DMS153 treated with DMSO at 0.1 percent for 48 hours (cell line): ENCODE data around the gene AAR2.

Experiments
- DNase-seq: peaks from one replicate; lab custom pipeline; 2025; ENCODE audit not compliant: unreplicated experiment; lab: John Stamatoyannopoulos, UW

The AAR2 gene

DNA sequence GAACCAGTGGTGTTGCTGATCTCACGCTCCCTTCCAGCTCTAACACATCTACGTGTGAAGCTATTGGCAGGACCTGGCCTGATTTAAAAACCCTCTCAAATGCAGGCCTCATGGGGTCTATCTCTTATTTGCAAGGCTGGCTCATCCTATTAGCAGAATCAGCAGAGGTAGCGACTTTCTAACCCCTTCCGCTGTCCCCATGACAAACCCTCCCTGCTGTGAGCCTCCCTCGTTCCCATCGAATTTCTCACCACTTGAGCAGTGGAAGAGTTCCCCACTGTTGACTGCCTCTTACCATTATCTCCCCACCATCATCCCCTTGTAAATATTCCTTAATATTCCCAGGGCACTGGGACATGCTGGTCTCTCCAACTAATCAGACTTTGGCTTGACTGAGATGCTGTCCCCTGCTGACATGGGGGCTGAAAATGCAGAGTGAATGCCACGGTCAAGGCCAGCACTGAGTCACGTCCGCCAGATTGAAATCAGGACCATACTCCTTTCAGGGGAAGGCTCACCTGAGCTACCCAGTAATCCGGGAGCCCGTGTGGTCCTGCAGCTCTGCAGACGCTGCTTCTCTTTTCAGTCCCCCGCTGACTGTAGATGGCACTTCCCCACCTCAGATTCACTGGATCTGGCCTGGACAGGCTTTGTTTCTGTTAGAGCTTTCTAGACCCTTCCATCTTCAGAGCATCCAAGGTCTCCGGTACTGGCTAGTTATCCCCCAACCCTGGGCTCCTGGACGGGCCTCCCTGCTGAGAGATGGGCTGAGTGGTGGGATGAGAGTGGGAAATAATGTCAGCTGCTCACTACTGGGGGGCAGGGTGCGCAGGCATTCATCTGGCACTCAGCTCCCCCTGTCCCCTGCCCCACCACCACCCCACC is 23.1 kb downstream of the AAR2 start:
- DNase-seq, result no peak

- no peak for DNase-seq
Measured at GRCh38 chr20:36260316-36260715, 24.0 kb downstream of the AAR2 start.

- DNase-seq, result no peak
Measured at GRCh38 chr20:36261389-36262105, 25.3 kb downstream of the AAR2 start.

DNA sequence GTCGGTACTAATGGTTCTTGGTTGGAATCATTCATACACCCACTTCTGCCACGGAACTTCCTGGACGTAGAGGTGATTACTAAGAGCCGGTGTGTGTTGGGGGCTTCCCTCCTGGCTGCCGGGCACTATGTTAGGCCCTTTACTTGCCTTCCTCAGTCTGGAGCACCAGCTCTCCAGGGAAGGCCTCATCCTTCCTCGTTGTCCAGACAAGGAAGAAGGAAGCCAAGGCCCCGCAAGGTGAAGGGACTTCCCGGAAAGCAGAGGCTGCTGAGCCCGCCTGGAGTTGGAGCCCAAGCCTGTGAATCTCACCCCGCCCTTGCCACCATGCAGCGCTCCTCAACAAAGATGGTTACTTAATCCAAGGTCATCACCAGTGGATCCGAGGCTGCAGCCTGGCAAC is 26.2 kb downstream of the AAR2 start:
- DNase-seq, result no peak

DNA sequence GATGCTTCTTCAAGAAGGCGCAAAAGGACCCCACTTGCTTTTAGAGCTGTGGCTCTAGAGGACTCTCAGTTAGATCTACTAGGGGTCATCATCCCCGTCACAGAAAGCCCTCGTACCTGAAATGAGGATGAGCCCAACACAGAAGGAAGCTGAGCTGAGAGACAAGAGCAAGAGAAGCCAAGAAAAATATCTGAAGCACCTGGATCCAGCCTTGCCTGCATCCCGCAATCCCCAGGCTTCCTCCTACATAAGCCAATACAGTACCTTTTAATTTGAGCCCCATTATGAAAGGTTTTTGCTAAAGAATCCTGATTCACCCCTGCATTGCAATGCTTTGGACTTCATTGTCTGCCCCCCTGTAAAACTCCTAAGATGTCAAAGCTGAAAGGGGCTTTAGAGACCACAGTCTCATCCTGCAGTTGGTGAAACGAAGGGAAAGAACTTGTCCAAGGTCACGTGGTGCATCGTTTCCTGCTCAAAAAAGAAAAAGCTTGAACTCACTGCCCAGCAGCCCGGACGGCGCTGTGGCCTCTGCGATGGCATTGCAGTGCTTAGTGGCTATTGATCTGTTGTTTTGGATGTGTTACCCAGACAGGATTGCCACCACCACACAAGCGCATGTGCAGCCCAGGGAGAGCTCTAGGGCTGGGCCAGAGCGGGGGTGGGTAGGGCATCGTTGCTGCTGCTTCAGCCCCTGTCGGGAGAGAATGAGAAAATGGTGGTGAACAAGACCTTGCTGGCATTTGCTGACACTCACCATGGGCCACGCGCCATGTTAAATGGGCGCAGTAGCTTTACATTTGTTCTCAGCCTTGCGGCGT is 28.4 kb downstream of the AAR2 start:
- no peak for DNase-seq

- no peak for DNase-seq
Measured at GRCh38 chr20:36266189-36266588, 29.9 kb downstream of the AAR2 start.

DNA sequence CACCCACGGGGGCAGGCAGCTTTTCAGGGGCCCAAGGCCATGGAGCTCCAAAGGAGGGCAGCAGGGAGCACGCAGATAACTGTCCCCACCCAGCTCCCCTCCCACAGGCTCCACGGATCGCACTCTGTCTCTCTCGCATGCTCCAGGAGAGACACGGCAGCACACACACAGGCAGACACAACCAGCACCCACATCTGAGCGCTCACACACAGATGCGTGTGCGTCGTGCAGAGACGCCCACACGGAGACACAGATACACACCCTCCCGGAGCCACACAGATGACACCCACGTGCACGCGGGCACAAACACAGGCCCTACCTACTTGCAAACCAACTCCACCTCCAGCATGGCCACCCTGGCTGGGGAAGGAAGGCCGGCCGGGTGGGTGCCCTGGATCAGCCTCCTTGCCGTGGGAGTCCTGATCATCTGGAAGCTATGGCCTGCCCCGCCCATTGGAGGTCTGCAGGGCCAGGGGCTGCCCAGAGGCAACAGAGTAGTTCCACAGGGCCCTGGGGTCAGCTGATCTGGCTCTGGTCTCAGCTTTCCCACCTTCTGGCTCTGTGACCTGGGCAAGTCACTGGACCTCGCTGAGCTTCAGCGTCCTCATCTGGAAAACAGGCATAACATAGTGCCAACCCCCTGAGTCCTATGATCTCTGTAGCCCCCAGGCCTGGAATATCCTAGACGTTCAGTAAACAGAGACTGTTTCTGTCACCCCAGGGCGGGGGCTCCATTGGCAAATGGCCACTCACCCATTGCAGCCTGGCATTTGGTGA is 31.5 kb downstream of the AAR2 start:
- DNase-seq, result no peak

- no peak for DNase-seq
Measured at GRCh38 chr20:36268440-36269342, 32.4 kb downstream of the AAR2 start.

DNA sequence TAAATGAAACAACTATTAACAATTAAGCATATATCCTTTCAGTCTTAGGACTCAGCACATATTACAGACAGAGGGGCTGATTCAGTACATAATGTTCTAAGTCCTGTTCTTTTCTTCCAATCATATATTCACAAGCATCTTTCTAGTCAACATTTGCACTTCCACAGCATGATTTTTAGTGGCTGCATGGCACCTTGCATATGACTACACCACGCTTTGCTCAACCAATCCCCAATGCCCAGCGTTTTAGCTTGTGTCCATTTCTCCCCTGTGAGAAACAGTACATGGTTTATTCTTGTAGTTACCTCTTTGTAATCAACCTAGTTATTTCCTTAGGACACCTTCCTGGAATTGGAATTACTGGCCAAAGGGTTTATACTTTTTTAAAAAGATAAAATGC is 33.2 kb downstream of the AAR2 start:
- DNase-seq, result no peak

DNA sequence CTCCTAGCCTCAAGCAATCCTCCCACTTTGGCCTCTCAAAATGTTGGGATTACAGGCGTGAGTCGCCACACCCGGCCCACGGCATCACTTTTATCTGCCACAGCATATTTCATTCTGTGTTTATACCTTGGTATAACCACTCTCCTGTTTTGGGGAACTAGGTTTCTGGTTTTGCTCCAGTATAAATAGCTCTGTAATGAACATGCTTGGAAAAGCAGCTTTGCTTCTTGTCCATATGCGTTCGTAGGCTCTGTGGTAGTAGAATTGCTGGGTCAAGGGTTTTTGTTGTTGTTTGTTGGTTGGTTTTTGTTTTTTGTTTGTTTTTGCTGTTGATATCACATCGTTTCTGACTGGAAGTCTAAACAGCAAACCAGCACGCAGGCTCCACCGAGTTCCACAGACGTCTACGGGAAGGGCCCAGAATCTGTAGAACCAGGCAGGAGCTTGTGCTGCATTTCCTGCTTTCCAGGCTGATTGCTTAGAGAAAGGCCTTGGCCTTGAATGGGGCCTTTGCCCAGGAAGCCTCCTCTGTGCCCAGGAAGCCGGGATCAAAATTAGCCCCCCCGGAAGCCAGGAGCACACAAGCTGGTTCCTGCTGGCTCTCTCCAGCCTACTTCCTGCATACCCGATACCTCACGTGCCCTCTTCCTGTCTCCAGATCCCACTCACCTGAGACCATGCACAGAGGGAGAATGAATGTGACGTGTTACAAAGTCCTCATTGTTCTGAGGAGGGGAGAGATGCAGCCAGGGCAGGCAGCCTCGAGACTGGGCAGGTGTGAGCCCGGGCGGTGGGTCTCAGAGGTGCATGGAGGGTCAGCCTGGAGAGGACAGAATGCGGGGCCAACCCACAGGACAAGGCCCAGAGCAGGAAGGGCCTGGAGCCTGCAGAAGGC is 34.7 kb downstream of the AAR2 start:
- no peak for DNase-seq

GRCh38 chr20:36271639-36272546 is 35.6 kb downstream of the AAR2 start:
- no peak for DNase-seq

- DNase-seq, result no peak
Measured at GRCh38 chr20:36272547-36273220, 36.4 kb downstream of the AAR2 start.

GRCh38 chr20:36273414-36274180 is 37.3 kb downstream of the AAR2 start:
- no peak for DNase-seq

DNA sequence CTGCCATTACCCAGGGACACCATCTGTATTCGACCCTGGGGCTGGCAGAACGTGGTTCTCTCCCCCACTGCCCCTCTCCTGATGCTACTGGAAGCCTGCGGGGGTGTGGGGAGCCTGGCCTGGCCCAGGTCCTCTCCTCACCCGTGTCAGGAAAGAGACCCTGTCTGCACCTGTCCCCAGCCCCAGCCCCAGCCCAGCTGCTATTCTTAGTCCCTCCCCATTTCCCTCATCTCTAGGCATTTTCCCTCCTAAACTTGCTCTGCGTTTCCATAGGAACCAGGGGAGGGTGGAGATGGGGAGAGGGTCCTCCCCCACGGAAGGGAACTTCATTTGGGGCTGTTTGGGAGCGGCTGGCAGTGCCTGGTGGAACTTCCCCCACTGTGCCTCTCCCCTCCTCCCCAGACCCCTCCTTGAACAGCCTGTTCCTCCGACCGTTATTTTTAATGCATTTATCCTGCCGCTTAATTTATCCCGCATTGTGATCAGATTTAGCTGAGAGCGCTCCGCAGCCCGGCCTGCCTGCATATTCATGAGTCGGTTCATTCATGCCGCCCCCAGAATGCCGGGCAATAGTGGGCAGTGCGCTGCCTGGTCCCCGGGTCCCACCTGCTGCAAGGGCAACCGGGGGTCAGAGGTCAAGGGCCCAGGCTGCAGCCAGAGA is 38.0 kb downstream of the AAR2 start:
- no peak for DNase-seq

DNA sequence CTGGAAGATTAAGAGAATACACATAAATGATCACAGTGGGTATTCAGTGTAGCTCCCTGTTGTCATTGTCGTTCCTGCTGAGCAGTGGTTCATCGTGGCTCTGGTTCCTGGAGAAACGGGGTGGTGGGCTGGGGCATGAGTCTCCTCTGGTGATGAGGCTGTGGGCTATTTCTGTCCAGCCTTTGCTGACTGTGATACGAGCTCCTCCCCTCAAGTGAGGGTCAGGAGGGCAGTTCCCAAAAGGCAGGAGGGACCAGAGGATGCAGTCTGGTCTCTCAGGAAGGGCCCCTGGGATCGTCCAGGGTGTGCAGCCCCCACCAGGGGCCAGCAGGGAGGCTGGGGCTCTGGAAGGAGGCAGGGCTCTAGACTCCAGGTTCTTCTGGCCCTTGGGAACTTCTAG is 38.7 kb downstream of the AAR2 start:
- DNase-seq, result no peak
